Cardiac fibroblast (primary cell): ENCODE results near the gene CHST13.

Experiments
- DNase-seq, 2 donors: peaks; one replicate each; pipeline versions ENCODE4 v3.0.0 to v3.0.0-alpha.2; 2010; ENCODE audit warnings: low read depth in 2 of 2
- H3K4me3 ChIP-seq, 2 donors: replicated peaks in 1 of 2; 1 replicate in 1 of 2; 2 replicates in 1 of 2; pipeline ENCODE4 v1.5.1; 2011; ENCODE audit warnings: low read depth in 2 of 2, low read length in 2 of 2, mild to moderate bottlenecking in 2 of 2, moderate library complexity in 1 of 2
- CTCF ChIP-seq: IDR thresholded peaks from one replicate; pipeline ENCODE4 v1.5.1; 2011; ENCODE audit warnings: low read depth, mild to moderate bottlenecking, low read length, inconsistent platforms

The CHST13 gene

GRCh38 chr3:126517291-126517951 lies 6.5 kb upstream of the CHST13 start, which contains the start of gene UROC1:
TSS of gene UROC1 (minus strand) at chr3:126517773. CDS start at chr3:126517719, 54 bp downstream.
- TF ChIP-seq CTCF, result no peak
- no peak for DNase-seq
- no peak within 1 kb of the TSS for H3K4me3 ChIP-seq

- no peak overlapping the region for H3K4me3 ChIP-seq
- no peak for TF ChIP-seq CTCF
- DNase-seq, result no peak
Measured at GRCh38 chr3:126517986-126518778, 5.8 kb upstream of the CHST13 start.

- no peak for DNase-seq
- no peak overlapping the region for H3K4me3 ChIP-seq
- no peak for TF ChIP-seq CTCF
Measured at GRCh38 chr3:126518779-126519177, 5.2 kb upstream of the CHST13 start.

GRCh38 chr3:126519506-126520455 lies 4.2 kb upstream of the CHST13 start:
- DNase-seq, result no peak
- no peak for TF ChIP-seq CTCF
- no peak overlapping the region for H3K4me3 ChIP-seq

GRCh38 chr3:126521122-126521891 lies 2.6 kb upstream of the CHST13 start:
- no peak for DNase-seq
- no peak overlapping the region for H3K4me3 ChIP-seq
- TF ChIP-seq CTCF, result no peak

- H3K4me3 ChIP-seq, result no peak overlapping the region
- peak; percentile 91 for TF ChIP-seq CTCF
- peak; percentile 55 to 58 for DNase-seq
Measured at GRCh38 chr3:126522363-126522788, 1.6 kb upstream of the CHST13 start.
